Kidney (tissue), 14 donors: ENCODE data around the gene SH3BP5. TPM values are rescaled to one million over a fixed set of nuclear protein-coding genes. Genes with fewer than 3 reads are reported as not detected.

Source experiments
- DNase-seq, 5 donors: peaks; one replicate each; pipeline ENCODE4 v3.0.0-alpha.2; 2013 to 2020
- FAIRE-seq: peaks from 2 replicates; lab custom pipeline; 2012; peaks lifted over from hg19 to GRCh38; lab: Jason Lieb, UNC
- H3K27ac ChIP-seq, 2 donors: one replicate each; pipeline ENCODE4 v1.7.0; 2013; ENCODE audit warnings: low read depth in 2 of 2, low read length in 2 of 2, inconsistent platforms in 1 of 2
- H3K27me3 ChIP-seq: one replicate; pipeline ENCODE4 v1.7.1; 2013; ENCODE audit warnings: low read length, inconsistent platforms; ENCODE audit not compliant: control insufficient read depth, insufficient read depth
- H3K36me3 ChIP-seq, 3 donors: one replicate each; pipeline versions ENCODE4 v1.7.0 to v1.7.1; 2013; ENCODE audit warnings: low read length in 3 of 3, control low read depth in 1 of 3, inconsistent platforms in 1 of 3; ENCODE audit not compliant: insufficient read depth in 3 of 3, control insufficient read depth in 2 of 3
- H3K4me1 ChIP-seq, 3 donors: one replicate each; pipeline versions ENCODE4 v1.7.0 to v1.7.1; 2013; ENCODE audit warnings: low read length in 3 of 3, inconsistent platforms in 1 of 3, low read depth in 1 of 3; ENCODE audit not compliant: control insufficient read depth in 2 of 3, insufficient read depth in 2 of 3
- H3K4me3 ChIP-seq, 3 donors: one replicate each; pipeline versions ENCODE4 v1.7.0 to v1.8.1; 2013; ENCODE audit warnings: low read length in 3 of 3, control low read depth in 1 of 3, inconsistent platforms in 1 of 3
- H3K9ac ChIP-seq, 3 donors: one replicate each; pipeline versions ENCODE4 v1.7.0 to v1.7.1; 2013; ENCODE audit warnings: low read length in 3 of 3, control low read depth in 1 of 3, inconsistent platforms in 1 of 3
- H3K9me3 ChIP-seq, 3 donors: one replicate each; pipeline versions ENCODE4 v1.7.0 to v1.7.1; 2013; ENCODE audit warnings: low read length in 3 of 3, control low read depth in 1 of 3, inconsistent platforms in 1 of 3; ENCODE audit not compliant: control insufficient read depth in 2 of 3, insufficient read depth in 1 of 3
- intact Hi-C: fragments of 100-400 bp; cut with DNase I; formaldehyde crosslinking; loops from one replicate; pipeline ENCODE4 v1.11.1; 2022
- polyA plus RNA-seq: library from polyadenylated mRNA; stranded (reverse); fragments of 350-450 nt; fragmentation: Illumina TruSeq; extraction: RNeasy Lipid Tissue Mini Kit (QIAGEN cat#74804); gene quantifications from one replicate; pipeline ENCODE4 v1.2.3, GENCODE V29; 2014; ENCODE audit warnings: low read depth, low replicate concordance; ENCODE audit not compliant: insufficient read depth
- total RNA-seq: library from RNA; stranded (reverse); fragmentation: NEBNext Ultra II Directional; extraction: Animal tissue kit (Norgen Biotek cat#: 25700); gene quantifications from one replicate; pipeline ENCODE4 v1.2.1, GENCODE V29; 2021
- TF ChIP-seq, protein P1 (sequence below): IDR thresholded peaks from 3 replicates; pipeline ENCODE4 v1.5.1; 2012; ENCODE audit warnings: mild to moderate bottlenecking, moderate library complexity, borderline replicate concordance; ENCODE audit not compliant: insufficient read depth; ENCODE audit errors: extremely low read depth
- donor health status: control.
- donor health status: control.
- donor health status: control.
- donor health status: control.
- donor health status: control.
- donor health status: DM: yes; HTN: yes; CAD: no.
- donor health status: Normal renal cell carcinoma (clear cell type).

Gene SH3BP5
- total and polyA plus RNA-seq, 2 donors from 2014 or later, result 39.1 to 109 TPM

DNA sequence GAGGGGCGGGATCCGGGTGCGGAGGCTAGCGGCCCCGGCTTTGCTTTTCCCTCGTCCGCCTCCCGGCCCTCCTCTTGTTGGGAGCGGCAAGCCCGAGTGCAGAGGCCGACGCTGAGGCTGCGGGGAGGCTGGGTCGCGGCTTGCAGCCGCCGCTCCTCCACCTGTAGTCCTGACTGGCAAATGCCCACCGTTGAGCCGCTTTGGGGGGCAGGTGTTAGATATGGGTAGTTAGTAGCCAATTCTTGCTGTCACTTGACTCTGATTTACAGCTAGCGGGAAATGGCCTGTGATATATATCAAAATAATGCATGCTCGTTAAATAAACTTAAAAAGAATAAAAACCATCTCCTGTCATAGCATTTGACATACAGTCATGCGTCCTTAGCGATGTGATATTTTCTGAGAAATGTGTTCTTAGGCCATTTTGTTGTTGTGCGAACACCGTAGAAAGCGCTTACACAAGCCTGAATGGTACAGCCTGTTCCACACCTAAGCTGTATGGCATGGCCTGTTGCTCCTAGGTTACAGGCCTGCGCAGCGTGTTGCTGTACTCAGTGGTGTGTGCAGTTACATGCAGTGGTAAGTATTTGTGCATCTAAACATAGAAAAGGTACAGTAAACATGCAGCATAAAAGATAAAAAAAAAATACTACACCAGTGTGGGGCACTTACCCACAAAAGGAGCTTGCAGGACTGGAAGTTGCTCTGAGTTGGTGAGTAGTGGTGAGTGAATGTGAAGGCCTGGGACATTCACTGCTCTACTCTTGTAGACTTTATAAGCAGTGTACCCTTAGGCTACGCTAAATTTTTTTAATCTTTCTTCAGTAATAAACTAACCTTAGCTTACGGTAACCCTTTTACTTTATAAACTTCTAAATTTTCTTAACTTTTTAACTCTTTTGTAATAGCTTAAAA lies 125.5 kb downstream of the SH3BP5 start:
- DNase-seq, result peak in 4 of 5 donors; percentile 50 to 76 (median 58)

DNA sequence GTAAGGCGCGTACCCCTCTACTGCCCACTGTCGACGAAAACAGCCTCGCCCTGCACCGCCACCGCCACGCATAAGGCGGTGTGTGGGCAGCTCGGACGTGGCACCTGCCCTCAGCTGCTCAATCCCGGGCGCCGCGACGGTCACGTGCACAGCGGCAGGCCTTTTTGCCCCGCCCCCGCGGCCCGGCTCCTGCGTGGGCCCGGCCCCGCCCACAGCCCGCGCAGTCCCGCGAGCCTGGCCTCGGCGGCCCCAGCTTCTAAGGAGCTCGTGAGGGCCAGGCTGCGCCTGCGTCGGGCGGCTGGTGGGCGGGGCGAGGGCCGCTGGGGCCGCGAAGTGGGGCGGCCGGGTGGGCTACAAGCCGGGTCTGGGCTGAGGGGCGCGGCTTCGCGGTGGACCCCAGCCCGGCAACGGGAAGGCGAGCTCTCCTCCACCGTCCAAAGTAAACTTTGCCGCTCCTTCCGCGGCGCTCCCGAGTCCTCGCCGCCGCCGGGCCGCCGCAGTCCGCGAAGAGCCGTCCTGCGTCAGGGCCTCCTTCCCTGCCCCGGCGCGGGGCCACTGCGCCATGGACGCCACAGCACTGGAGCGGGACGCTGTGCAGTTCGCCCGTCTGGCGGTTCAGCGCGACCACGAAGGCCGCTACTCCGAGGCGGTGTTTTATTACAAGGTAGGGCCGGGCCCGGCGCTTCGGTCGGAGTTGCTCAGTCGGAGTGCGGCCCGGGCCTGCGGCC lies 126.3 kb downstream of the SH3BP5 start, which contains the start of gene CAPN7:
Gene CAPN7, plus strand, starts transcription at position 313 of the 728 bp plus-strand sequence. Its CDS starts 250 bp downstream, at position 563.
- H3K4me1 ChIP-seq, result peaks cover 0 to 5% (median 2%) of the 10 kb centered on the region in 3 donors
- H3K9me3 ChIP-seq, result no peaks in the 10 kb centered on the region
- TF ChIP-seq, protein P1, sequence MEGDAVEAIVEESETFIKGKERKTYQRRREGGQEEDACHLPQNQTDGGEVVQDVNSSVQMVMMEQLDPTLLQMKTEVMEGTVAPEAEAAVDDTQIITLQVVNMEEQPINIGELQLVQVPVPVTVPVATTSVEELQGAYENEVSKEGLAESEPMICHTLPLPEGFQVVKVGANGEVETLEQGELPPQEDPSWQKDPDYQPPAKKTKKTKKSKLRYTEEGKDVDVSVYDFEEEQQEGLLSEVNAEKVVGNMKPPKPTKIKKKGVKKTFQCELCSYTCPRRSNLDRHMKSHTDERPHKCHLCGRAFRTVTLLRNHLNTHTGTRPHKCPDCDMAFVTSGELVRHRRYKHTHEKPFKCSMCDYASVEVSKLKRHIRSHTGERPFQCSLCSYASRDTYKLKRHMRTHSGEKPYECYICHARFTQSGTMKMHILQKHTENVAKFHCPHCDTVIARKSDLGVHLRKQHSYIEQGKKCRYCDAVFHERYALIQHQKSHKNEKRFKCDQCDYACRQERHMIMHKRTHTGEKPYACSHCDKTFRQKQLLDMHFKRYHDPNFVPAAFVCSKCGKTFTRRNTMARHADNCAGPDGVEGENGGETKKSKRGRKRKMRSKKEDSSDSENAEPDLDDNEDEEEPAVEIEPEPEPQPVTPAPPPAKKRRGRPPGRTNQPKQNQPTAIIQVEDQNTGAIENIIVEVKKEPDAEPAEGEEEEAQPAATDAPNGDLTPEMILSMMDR, result peak; percentile 49
- intact Hi-C loops, result no loop called here
- FAIRE-seq (no peak), DNase-seq (peak; percentile 94 to 98 (median 96))
- peaks cover 0 to 4% (median 0%) of the 10 kb centered on the region in 3 donors for H3K36me3 ChIP-seq
- peak within 1 kb of the TSS; percentile 92 for H3K27ac ChIP-seq
- H3K4me3 ChIP-seq, result peak within 1 kb of the TSS; percentile 77 to 95 (median 89)
- no peaks in the 10 kb centered on the region for H3K27me3 ChIP-seq
- peak within 1 kb of the TSS; percentile 72 to 98 (median 78) for H3K9ac ChIP-seq

More for the DNA sequence above, 125.5 kb downstream of the SH3BP5 start:
- no peaks in the 10 kb centered on the region for H3K9me3 ChIP-seq
- peak overlapping the region; percentile 92 for H3K27ac ChIP-seq
- peak overlapping the region; percentile 70 to 95 (median 89) for H3K4me3 ChIP-seq
- peaks cover 0 to 4% (median 1%) of the 10 kb centered on the region in 3 donors for H3K36me3 ChIP-seq
- TF ChIP-seq, protein P1, result no peak
- H3K4me1 ChIP-seq, result peaks cover 0 to 5% (median 2%) of the 10 kb centered on the region in 3 donors
- intact Hi-C loops, result no loop called here
- FAIRE-seq, result no peak
- H3K9ac ChIP-seq, result peak overlapping the region; percentile 60 to 98 (median 72)
- no peaks in the 10 kb centered on the region for H3K27me3 ChIP-seq

DNA sequence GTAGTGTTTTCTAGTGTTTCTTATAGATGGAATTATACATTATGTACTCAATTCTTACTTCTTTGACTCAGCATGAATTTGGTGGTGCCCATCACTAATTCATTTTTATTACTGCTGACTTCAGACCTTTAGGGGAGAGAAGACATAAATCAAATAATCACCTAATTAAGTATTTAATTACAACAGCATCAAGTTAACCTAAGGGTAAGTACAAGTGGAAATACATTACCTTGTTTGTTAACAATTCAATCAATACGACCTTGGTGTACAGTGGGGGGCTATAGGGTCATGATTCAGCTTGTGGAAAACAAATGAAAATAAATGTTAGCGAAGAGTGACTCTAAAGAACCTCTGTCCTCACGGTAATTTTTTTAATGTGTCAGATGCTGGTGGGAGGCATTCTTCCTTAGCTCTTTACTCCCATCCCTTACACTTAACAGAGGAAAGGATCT lies 126.9 kb downstream of the SH3BP5 start:
- Histone ChIP-seq H3K9ac (peak overlapping the region; percentile 59 to 78 (median 65)), H3K9me3 (no peaks in the 10 kb centered on the region), H3K27me3 (no peaks in the 10 kb centered on the region), H3K4me1 (peaks cover 0 to 5% (median 2%) of the 10 kb centered on the region in 3 donors), H3K27ac (peak overlapping the region; percentile 59 to 92), H3K36me3 (no peaks in the 10 kb centered on the region), H3K4me3 (peak overlapping the region; percentile 77 to 95 (median 87))
- intact Hi-C loops, result no loop called here
- no peak for DNase-seq
- no peak for FAIRE-seq
- TF ChIP-seq, protein P1, result no peak

Other genes with a start within 250 kb of the SH3BP5 start
- gene RBSN, start 233.4 kb downstream of the SH3BP5 start, total RNA-seq, result 24.0 TPM
- gene RBSN, start 233.4 kb downstream of the SH3BP5 start, polyA plus RNA-seq, result 5.7 TPM
- 40.7 TPM for gene CAPN7, start 126.3 kb downstream of the SH3BP5 start, total RNA-seq
- gene CAPN7, start 126.3 kb downstream of the SH3BP5 start, polyA plus RNA-seq, result 14.9 TPM
- 18.6 TPM for gene METTL6, start 95.0 kb upstream of the SH3BP5 start, total RNA-seq
- gene METTL6, start 95.0 kb upstream of the SH3BP5 start, polyA plus RNA-seq, result 9.7 TPM
- 16.1 TPM for gene EAF1, start 95.0 kb upstream of the SH3BP5 start, total RNA-seq
- 8.3 TPM for gene EAF1, start 95.0 kb upstream of the SH3BP5 start, polyA plus RNA-seq
- 4.3 TPM for gene COLQ, start 189.1 kb upstream of the SH3BP5 start, total RNA-seq
- 1.2 TPM for gene COLQ, start 189.1 kb upstream of the SH3BP5 start, polyA plus RNA-seq